ENCODE measurements around the gene TBC1D22A.

TBC1D22A gene

GRCh38 chr22:46862418-46863324, 100.2 kb downstream of the TBC1D22A start:
- no peak for FAIRE-seq

DNA sequence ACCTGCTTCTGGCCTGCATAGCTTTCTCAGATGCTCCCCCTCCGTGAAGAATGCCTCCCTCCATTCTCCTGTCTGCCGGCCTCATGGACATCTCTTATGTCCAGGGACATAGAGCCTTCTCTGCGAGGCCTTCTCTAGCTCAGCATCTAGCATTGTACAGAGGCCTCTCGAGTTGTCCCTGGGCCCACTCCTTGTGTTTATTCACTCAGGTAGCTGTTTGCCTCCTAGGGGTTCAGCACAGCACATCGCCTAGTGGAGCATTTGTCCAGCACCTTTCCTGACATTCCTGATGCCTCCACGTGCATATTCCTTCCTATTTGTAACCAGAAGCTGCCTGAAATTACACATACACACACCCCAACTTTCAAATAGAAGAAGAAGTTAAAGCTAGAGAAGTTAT, 101.3 kb downstream of the TBC1D22A start:
- FAIRE-seq: no peak

DNA sequence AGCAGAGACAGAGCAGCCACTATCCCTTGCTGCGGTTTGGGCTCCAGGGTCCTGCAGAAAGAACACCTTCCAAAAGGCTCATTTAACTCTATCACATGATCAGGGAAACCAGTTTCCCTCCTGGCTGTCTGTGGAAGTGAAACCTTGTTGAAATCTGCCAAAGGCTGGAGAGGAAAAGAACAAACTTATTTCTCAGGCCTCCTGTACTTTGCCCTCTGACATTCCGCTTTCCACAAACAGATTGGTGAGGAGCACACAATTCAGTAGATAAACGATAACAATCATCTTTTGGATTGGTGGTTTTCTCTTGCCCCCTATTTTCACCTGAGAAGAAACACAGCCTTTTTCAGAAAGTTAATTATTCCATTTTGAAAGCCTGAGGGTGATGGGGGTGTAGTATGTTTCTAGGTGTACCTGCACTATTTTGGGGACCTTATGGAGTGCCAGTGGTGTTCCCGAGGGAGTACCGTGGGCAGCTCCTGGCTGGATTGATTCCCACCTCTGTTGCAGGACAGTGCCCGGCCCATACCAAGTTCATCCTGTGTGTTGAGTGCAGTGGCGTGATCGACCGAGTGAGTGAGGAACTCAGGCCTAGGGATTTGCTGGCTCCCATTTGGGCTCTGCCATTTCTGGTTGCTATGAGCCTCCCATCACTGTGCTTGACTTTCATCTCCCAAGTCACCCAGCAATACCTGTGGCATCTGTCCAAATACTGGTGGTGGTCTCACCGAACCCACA, 102.0 kb downstream of the TBC1D22A start:
- FAIRE-seq: no peak

GRCh38 chr22:46865052-46865434, 102.6 kb downstream of the TBC1D22A start:
- FAIRE-seq: no peak

- no peak for FAIRE-seq
Measured at GRCh38 chr22:46865642-46866041, 103.2 kb downstream of the TBC1D22A start.

- FAIRE-seq: no peak
Measured at GRCh38 chr22:46866591-46866990, 104.1 kb downstream of the TBC1D22A start.

DNA sequence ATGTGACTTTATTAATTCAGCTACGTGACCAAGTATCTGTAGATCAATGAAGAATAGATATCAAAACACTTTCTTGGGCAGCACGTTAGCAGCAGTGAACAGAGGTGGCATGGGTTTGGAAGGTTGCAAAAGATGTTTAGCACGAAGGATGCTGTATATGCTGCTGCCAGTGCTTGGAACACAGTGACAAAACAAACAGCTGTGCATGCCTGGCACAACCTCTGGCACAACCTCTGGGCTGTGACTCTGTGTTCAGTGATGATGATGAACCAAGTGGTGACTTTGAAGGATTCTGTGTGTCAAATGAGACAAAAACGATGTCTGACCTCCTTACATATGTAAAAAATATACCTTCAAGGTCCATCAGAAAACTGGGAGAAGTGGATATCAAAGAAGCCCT, 104.7 kb downstream of the TBC1D22A start:
- FAIRE-seq: no peak

DNA sequence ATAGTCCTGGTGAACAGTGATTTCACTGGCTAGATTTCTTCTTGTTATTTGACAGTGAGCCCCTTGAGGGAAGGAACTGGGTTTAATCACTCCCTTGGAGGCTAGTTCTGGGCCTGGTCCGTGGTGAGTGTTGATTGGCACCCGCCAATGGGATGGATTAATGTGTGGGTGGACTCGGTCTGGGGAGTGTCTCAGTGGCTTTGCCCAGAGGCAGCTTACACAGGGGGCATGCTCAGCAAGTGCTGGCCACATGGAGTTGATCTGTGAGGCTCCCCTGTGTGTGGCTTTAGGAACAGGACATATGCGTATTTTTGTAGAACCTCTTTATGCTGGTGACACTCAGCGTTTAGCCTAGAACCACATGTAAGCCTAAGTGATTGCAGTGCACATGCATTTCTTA, 106.9 kb downstream of the TBC1D22A start:
- FAIRE-seq: no peak

- no peak for FAIRE-seq
Measured at GRCh38 chr22:46869831-46870441, 107.5 kb downstream of the TBC1D22A start.

- no peak for FAIRE-seq
Measured at GRCh38 chr22:46871826-46872225, 109.4 kb downstream of the TBC1D22A start.

DNA sequence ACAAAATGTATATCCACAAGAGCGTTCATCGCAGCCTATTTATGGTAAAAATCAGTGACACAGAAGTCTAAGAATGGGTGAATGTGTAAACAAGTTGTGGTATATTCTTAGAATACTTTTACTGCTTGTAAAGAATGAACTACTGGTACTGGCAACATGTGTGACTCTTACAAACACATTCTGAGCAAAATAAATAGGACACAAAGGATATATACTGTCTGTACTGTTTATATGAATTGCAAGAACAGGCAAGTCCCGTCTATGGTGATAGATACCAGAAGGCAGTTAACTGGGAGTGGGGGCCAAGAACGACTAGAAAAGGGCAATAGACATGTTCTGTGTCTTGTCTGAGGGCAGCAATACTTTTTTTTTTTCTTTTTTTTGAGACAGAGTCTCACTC, 112.6 kb downstream of the TBC1D22A start:
- no peak for FAIRE-seq

- FAIRE-seq: no peak
Measured at GRCh38 chr22:46876357-46876934, 114.0 kb downstream of the TBC1D22A start.

- no peak for FAIRE-seq
Measured at GRCh38 chr22:46878191-46878948, 115.9 kb downstream of the TBC1D22A start.

- no peak for FAIRE-seq
Measured at GRCh38 chr22:46879083-46879482, 116.6 kb downstream of the TBC1D22A start.

DNA sequence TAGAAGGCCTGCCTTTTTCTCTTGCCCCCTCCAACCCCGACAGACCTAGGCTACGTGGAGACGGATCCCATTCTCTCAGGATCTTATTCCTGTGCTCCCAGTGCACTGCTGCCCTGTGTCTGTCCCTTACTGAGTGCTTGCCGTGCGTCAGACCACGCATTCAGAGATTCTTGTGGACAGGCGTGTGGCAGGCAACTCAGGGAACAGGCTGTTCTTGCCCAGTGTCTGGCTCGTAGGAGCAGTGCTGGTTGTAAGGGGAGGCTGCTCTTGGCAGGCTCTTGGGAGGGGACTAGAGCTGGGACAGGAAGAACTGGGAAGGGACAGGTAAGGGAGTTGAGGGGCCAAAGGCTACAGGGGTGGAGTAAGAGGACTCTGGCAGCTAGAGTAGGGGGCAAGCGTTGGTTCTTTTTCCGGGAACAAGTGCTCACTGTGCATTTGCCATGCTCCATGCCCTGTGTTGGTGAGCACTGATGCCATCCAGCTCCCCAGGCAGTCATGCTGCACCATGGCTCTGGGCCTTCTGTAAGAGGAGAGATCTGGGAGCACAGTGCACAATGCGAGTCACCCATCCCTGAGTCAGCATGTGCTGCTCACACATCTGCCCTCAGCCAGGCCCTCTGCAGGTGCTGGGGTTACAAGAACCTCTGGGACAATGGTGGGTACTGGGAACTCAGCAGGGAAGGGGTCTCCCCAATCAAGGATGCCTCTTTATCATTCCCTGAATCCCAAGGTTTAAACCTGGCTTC, 119.1 kb downstream of the TBC1D22A start:
- no peak for FAIRE-seq

DNA sequence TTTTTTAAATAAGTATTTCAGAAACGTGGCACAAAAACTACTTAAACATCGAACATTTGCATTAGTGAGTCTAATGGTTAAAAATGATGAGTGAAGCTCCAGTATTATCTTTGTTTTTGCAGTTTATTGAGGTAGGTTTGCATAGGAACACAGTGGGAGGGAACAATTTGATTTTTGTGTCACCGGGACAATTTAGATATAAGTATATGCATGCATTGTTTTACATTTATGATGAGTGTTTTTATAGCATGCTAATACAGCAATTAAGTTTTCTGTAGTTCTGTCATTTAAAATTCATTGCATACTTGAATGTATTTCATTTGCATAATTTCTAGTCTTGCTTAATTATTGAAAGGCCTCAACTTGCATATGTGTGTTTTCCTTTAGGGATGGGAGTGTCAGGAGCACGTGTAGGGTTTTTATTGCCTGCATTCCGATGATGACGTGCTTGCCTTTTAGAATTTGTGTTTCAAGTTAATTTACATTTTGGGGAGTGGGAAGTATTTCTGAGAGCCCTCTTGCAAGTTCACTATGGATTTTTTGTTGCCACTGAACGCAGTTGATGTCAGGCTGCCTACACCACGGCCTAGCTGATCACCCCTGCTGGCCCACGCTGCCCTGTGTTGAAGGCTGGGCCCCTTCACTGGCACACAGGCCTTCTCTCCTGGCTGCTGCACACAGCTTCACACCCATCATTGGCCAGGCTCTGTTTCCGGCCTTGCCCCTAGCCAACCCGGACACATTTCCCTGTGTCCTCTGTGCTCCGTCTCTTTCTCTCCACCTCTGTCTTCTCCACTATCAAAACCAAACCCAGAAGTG, 120.9 kb downstream of the TBC1D22A start:
- no peak for FAIRE-seq

DNA sequence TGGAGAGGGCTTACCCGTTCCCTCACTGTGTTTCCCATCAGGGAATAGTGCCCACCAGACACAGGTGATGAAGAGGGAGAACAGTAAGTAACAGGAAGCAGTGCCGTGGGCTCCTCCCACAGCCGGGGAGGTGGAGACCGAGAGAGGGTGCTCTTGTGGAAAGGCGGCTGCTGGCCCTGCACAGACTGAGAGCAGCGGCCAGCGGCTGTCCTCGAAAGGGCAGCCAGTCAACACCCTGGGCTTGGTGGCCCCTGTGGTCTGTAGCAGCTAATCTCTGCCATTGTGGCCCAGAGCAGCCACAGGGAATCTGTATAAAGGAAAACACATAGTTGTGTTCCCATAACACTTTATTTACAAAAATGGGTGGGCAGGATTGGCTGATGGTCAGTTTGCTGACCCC, 121.9 kb downstream of the TBC1D22A start:
- FAIRE-seq: no peak

- no peak for FAIRE-seq
Measured at GRCh38 chr22:46887978-46888377, 125.5 kb downstream of the TBC1D22A start.

GRCh38 chr22:46890819-46891218, 128.4 kb downstream of the TBC1D22A start:
- FAIRE-seq: no peak

GRCh38 chr22:46891382-46891951, 129.0 kb downstream of the TBC1D22A start:
- FAIRE-seq: no peak

DNA sequence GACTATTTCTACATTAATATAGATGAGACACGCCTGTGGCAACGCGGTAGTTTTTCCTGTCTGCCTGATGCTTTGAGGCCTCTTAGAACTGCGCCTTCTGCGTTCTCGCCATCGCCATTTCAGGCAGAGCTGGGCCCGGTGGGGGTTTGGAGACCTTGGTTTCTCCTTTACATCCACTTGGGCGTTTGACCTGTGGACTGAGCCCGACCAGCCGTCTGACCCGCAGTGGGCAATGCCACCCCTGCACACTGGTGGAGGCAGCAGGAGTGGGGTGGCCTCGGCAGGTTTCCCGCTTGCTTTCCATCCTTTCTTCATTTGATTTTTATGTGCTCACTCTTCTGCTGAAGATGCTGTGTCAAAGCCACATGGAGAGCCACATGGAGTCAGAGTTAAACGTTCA, 130.4 kb downstream of the TBC1D22A start:
- no peak for FAIRE-seq

All from A204.1 (cell line).